ENCODE results near the gene EPC2.
"Not testable (repeated sequence)": the region's sequence is repeated elsewhere in the genome, so short reads cannot be mapped to it uniquely, and the experiment has no call there.

The EPC2 gene

DNA sequence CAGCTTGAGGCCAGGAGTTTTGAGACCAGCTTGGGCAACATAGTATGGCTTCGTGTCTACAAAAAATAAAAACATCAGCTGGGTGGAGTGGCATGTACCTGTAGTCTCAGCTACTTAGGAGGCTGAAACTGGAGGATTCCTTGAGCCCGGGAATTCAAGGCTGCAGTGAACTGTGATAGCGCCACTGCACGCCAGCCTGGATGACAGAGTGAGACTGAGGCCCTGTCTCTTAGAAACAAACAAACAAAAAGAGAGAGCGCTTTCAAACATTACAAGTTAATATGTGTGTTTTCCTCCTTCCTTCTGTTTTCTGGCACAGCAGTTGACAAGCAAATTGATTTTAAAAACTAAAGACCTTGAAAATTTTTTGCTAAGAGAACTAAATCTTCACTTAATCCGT, 9.9 kb downstream of the EPC2 start:
- no peaks in the 10 kb centered on the region for H3K27me3 ChIP-seq
- TF ChIP-seq, protein P1, sequence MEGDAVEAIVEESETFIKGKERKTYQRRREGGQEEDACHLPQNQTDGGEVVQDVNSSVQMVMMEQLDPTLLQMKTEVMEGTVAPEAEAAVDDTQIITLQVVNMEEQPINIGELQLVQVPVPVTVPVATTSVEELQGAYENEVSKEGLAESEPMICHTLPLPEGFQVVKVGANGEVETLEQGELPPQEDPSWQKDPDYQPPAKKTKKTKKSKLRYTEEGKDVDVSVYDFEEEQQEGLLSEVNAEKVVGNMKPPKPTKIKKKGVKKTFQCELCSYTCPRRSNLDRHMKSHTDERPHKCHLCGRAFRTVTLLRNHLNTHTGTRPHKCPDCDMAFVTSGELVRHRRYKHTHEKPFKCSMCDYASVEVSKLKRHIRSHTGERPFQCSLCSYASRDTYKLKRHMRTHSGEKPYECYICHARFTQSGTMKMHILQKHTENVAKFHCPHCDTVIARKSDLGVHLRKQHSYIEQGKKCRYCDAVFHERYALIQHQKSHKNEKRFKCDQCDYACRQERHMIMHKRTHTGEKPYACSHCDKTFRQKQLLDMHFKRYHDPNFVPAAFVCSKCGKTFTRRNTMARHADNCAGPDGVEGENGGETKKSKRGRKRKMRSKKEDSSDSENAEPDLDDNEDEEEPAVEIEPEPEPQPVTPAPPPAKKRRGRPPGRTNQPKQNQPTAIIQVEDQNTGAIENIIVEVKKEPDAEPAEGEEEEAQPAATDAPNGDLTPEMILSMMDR (IDR thresholded peaks at IDR 0.05): no peak
- H3K27ac ChIP-seq: no peak overlapping the region
- no peaks in the 10 kb centered on the region for H3K36me3 ChIP-seq
- H3K4me1 ChIP-seq (ENCODE audit: control insufficient read depth in 1 of 2, insufficient read depth in 1 of 2, low read depth in 1 of 2, low read length in 1 of 2): peaks cover 11 to 48% of the 10 kb centered on the region in 2 experiments
- no peaks in the 10 kb centered on the region for H3K9me3 ChIP-seq
- no peak overlapping the region for H3K4me3 ChIP-seq (ENCODE audit: low read depth in 1 of 2, low read length in 1 of 2)

DNA sequence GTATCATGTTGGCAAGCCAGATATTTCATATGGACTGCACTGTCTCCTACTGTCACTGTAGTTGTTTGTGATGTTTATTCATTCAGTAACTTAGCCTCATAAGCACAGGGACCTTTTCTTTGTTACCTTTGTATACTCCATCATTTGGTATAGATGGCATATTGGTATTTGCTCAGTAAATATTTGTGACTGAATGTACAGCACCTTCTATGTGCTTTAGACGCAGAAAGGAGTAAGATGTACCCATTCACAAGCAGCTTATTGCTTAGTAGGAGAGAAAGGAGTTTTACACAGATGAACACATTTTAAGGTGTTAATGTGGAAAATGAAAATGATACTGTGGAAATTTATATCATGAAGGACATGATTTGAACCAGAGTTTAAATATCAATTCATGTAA, 12.0 kb downstream of the EPC2 start:
- Histone ChIP-seq H3K4me1 (ENCODE audit: control insufficient read depth in 1 of 2, insufficient read depth in 1 of 2, low read depth in 1 of 2, low read length in 1 of 2) (peaks cover 11 to 49% of the 10 kb centered on the region in 2 experiments), H3K4me3 (ENCODE audit: low read depth in 1 of 2, low read length in 1 of 2) (no peak overlapping the region)

DNA sequence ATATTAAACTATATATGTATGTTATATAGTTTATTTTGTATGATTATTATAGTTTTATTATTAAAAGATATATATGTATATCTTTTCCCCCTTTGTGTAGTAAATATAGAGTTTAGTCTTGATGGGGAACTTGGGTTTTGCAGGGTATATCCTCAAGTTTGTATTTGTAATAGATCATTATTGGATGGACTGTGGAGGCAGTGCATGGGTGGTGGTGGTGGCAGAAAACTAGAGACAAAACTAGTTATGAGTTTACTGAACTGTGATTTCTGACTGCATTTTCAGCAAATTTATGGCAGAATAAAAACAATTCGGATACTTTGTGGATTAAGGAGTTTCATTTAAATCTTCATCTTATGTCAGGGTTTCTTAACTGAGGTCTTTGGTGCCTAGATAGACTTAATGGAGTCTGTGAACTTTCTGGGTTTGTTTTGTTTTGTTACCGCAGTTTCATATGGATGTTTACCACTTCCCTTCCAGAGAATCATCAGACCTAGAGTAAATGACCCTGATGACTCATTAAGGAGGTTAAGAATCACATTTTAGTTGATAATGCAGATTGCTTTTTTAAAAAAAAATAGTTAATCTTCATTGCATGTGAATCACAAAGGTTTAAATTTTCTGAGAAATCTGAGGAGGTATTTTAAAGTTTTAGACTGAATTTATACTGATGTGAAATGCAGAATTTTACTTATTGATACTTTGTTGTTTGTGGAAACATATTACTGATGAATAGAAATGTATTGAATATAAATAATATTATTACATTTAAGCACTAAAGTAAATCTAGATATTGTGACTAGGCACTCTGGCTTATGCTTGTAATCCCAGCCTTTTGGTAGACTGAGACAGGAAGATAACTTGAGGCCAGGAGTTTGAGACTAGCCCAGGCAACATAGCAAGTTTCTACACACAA, 14.5 kb downstream of the EPC2 start:
- Histone ChIP-seq H3K9me3 (no peaks in the 10 kb centered on the region), H3K27me3 (no peaks in the 10 kb centered on the region), H3K4me1 (ENCODE audit: control insufficient read depth in 1 of 2, insufficient read depth in 1 of 2, low read depth in 1 of 2, low read length in 1 of 2) (peaks cover 11 to 33% of the 10 kb centered on the region in 2 experiments), H3K4me3 (ENCODE audit: low read depth in 1 of 2, low read length in 1 of 2) (no peak overlapping the region), H3K36me3 (no peaks in the 10 kb centered on the region), H3K27ac (peak overlapping the region; percentile 51)
- TF ChIP-seq, protein P1 (IDR thresholded peaks at IDR 0.05): no peak

More for the DNA sequence above, 12.0 kb downstream of the EPC2 start:
- Histone ChIP-seq H3K27me3 (no peaks in the 10 kb centered on the region), H3K27ac (peak overlapping the region; percentile 11), H3K36me3 (no peaks in the 10 kb centered on the region), H3K9me3 (no peaks in the 10 kb centered on the region)
- TF ChIP-seq, protein P1 (IDR thresholded peaks at IDR 0.05): no peak

DNA sequence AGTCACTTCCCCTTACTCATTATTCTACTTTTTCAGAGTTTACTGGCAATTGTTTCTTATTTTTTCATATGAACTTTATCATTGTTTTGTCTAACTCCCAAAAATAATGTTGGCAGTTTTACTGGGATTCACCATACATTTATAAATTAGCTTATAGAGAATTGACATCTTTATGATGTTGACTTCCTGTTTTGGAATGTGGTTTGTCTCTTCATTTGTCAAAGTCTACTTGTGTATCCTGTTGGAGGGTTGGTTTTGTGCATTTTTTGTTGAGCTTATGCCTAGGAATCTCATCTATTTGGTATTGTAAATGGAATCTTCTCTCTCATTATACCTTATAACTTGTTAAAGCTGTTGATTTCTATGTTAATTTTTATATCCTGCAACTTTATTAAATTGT, 16.4 kb downstream of the EPC2 start:
- Histone ChIP-seq H3K4me3 (ENCODE audit: low read depth in 1 of 2, low read length in 1 of 2) (no peak overlapping the region), H3K27me3 (no peaks in the 10 kb centered on the region), H3K27ac (peak overlapping the region; percentile 16), H3K36me3 (no peaks in the 10 kb centered on the region), H3K4me1 (ENCODE audit: control insufficient read depth in 1 of 2, insufficient read depth in 1 of 2, low read depth in 1 of 2, low read length in 1 of 2) (peaks cover 11 to 32% of the 10 kb centered on the region in 2 experiments), H3K9me3 (no peaks in the 10 kb centered on the region)
- TF ChIP-seq, protein P1 (IDR thresholded peaks at IDR 0.05): no peak

DNA sequence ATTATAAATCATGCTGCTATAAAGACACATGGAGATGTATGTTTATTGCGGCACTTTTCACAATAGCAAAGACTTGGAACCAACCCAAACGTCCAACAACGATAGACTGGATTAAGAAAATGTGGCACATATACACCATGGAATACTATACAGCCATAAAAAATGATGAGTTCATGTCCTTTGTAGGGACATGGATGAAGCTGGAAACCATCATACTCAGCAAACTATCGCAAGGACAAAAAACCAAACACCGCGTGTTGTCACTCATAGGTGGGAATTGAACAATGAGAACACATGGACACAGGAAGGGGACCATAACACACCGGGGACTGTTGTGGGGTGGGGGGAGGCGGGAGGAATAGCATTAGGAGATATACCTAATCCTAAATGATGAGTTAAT, 17.8 kb downstream of the EPC2 start:
- H3K36me3 ChIP-seq; H3K9me3 ChIP-seq; H3K4me3 ChIP-seq (ENCODE audit: low read depth in 1 of 2, low read length in 1 of 2); H3K27ac ChIP-seq; H3K27me3 ChIP-seq: not testable (repeated sequence)
- peaks cover 4 to 19% of the 10 kb centered on the region in 2 experiments for H3K4me1 ChIP-seq (ENCODE audit: control insufficient read depth in 1 of 2, insufficient read depth in 1 of 2, low read depth in 1 of 2, low read length in 1 of 2)

DNA sequence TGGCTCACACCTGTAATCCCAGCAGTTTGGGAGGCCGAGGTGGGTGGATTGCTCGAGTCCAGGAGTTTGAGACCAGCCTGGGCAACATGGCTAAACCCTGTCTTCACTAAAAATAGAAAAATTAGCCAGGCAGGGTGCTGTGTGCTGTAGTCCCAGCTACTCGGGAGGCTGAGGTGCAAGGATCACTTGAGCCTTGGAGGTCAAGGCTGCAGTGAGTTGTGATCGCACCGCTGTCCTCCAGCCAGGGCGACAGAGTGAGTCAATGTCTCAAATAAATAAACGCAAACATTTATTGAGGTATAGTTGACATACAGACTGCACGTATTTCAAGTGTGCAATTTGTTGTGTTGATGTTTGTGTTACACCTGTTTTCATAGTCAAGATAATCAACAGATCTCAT, 19.7 kb downstream of the EPC2 start:
- no peaks in the 10 kb centered on the region for H3K9me3 ChIP-seq
- no peak overlapping the region for H3K27ac ChIP-seq
- H3K27me3 ChIP-seq: no peaks in the 10 kb centered on the region
- no peaks in the 10 kb centered on the region for H3K36me3 ChIP-seq
- TF ChIP-seq, protein P1 (IDR thresholded peaks at IDR 0.05): no peak
- no peak overlapping the region for H3K4me3 ChIP-seq (ENCODE audit: low read depth in 1 of 2, low read length in 1 of 2)
- H3K4me1 ChIP-seq (ENCODE audit: control insufficient read depth in 1 of 2, insufficient read depth in 1 of 2, low read depth in 1 of 2, low read length in 1 of 2): peaks cover 0 to 3% of the 10 kb centered on the region in 2 experiments

All from neutrophil (primary cell).